Placental pericyte (primary cell): ENCODE data around the gene PAPOLG. TPM values are rescaled to one million over a fixed set of nuclear protein-coding genes. Genes with fewer than 3 reads are reported as not detected.

Source experiments
- small RNA-seq: library from RNA; depleted of rRNA; stranded (forward); fragments of <200 nt; gene quantifications from one replicate; pipeline ENCODE3, GENCODE V24; 2012; ENCODE audit warnings: low replicate concordance
- total RNA-seq: library from RNA; depleted of rRNA; stranded (reverse); fragments of >200 nt; gene quantifications from 2 replicates; pipeline ENCODE4 v1.2.3, GENCODE V29; 2012

Gene PAPOLG
- total RNA-seq = 8.3 and 16.0 TPM in 2 replicates

GRCh38 chr2:60756097-60757087 lies at the start of gene PAPOLG:
TSS of gene PAPOLG (plus strand) at chr2:60756268. CDS start at chr2:60756479, 211 bp downstream.

Small RNAs within 50 kb of the gene (small RNA-seq; reads per million reads assigned to genes)
- gene RN7SL632P = not detected
- gene RNU6-612P = not detected

Other genes with a start within 250 kb of the PAPOLG start
- 0.88 and 1.6 TPM in 2 replicates for gene BCL11A, start 202.6 kb upstream of the PAPOLG start, total RNA-seq
- 3.3 and 5.3 TPM in 2 replicates for gene REL, start 125.3 kb downstream of the PAPOLG start, total RNA-seq